HEK293 (cell line): ENCODE measurements around the gene MBD4.

Source experiments
- EGR2 ChIP-seq: fragments of 450-650 bp; formaldehyde crosslinking; IDR thresholded peaks from 2 replicates; pipeline ENCODE4 v1.5.1; 2016; ENCODE audit warnings: low read depth, missing biosample characterization, missing genetic modification characterization
- KLF10 ChIP-seq: fragments of 450-650 bp; IDR thresholded peaks from 2 replicates; pipeline ENCODE4 v1.5.1; 2018; ENCODE audit warnings: missing biosample characterization, mild to moderate bottlenecking, missing genetic modification characterization
- KLF7 ChIP-seq: fragments of 450-650 bp; formaldehyde crosslinking; IDR thresholded peaks from 2 replicates; pipeline ENCODE4 v1.5.1; 2016; ENCODE audit warnings: missing biosample characterization, missing genetic modification characterization, borderline replicate concordance
- MEIS1 ChIP-seq: sonication (generic); formaldehyde crosslinking; IDR thresholded peaks from 2 replicates; pipeline ENCODE4 v1.8.1; 2022; ENCODE audit warnings: missing genetic modification reagents, mild to moderate bottlenecking, borderline replicate concordance
- REPIN1 ChIP-seq: fragments of 450-650 bp; formaldehyde crosslinking; IDR thresholded peaks from 2 replicates; pipeline ENCODE4 v1.5.1; 2017; ENCODE audit warnings: missing biosample characterization, missing genetic modification characterization, low read depth
- WT1 ChIP-seq: fragments of 450-650 bp; formaldehyde crosslinking; IDR thresholded peaks from 2 replicates; pipeline ENCODE4 v1.5.1; 2016; ENCODE audit warnings: missing biosample characterization, missing genetic modification characterization
- ZBTB1 ChIP-seq: fragments of 450-650 bp; formaldehyde crosslinking; IDR thresholded peaks from 2 replicates; pipeline ENCODE4 v1.5.1; 2016; ENCODE audit warnings: missing biosample characterization, missing genetic modification characterization
- ZBTB21 ChIP-seq: fragments of 450-650 bp; formaldehyde crosslinking; IDR thresholded peaks from 2 replicates; pipeline ENCODE4 v1.5.1; 2017; ENCODE audit warnings: missing biosample characterization, missing genetic modification characterization
- ZBTB44 ChIP-seq: fragments of 450-650 bp; IDR thresholded peaks from 2 replicates; pipeline ENCODE4 v1.5.1; 2018; ENCODE audit warnings: missing biosample characterization, mild to moderate bottlenecking, missing genetic modification characterization
- ZBTB6 ChIP-seq: fragments of 450-650 bp; formaldehyde crosslinking; IDR thresholded peaks from 2 replicates; pipeline ENCODE4 v1.5.1; 2017; ENCODE audit warnings: missing biosample characterization, missing genetic modification characterization
- ZBTB8A ChIP-seq: fragments of 450-650 bp; formaldehyde crosslinking; IDR thresholded peaks from 2 replicates; pipeline ENCODE4 v1.5.1; 2016; ENCODE audit warnings: missing biosample characterization, missing genetic modification characterization
- ZNF10 ChIP-seq: fragments of 450-650 bp; formaldehyde crosslinking; IDR thresholded peaks from 2 replicates; pipeline ENCODE4 v1.5.1; 2017; ENCODE audit warnings: missing biosample characterization, missing genetic modification characterization
- ZNF132 ChIP-seq: fragments of 450-650 bp; formaldehyde crosslinking; IDR thresholded peaks from 2 replicates; pipeline ENCODE4 v1.5.1; 2017; ENCODE audit warnings: missing biosample characterization, missing genetic modification characterization, borderline replicate concordance
- ZNF174 ChIP-seq: fragments of 450-650 bp; formaldehyde crosslinking; IDR thresholded peaks from 2 replicates; pipeline ENCODE4 v1.5.0; 2017; ENCODE audit warnings: missing biosample characterization, mild to moderate bottlenecking, missing genetic modification characterization
- ZNF211 ChIP-seq: fragments of 450-650 bp; formaldehyde crosslinking; IDR thresholded peaks from 2 replicates; pipeline ENCODE4 v1.5.1; 2016; ENCODE audit warnings: low read depth, missing biosample characterization, missing genetic modification characterization
- ZNF223 ChIP-seq: fragments of 450-650 bp; formaldehyde crosslinking; IDR thresholded peaks from 2 replicates; pipeline ENCODE4 v1.5.1; 2016; ENCODE audit warnings: missing biosample characterization, missing genetic modification characterization
- ZNF23 ChIP-seq: fragments of 450-650 bp; formaldehyde crosslinking; IDR thresholded peaks from 2 replicates; pipeline ENCODE4 v1.5.1; 2016; ENCODE audit warnings: missing biosample characterization, missing genetic modification characterization, borderline replicate concordance
- ZNF311 ChIP-seq: fragments of 450-650 bp; formaldehyde crosslinking; IDR thresholded peaks from 2 replicates; pipeline ENCODE4 v1.5.1; 2017; ENCODE audit warnings: missing biosample characterization, missing genetic modification characterization, borderline replicate concordance
- ZNF350 ChIP-seq: fragments of 450-650 bp; formaldehyde crosslinking; IDR thresholded peaks from 2 replicates; pipeline ENCODE4 v1.5.0; 2017; ENCODE audit warnings: missing biosample characterization, mild to moderate bottlenecking, missing genetic modification characterization
- ZNF37A ChIP-seq: fragments of 450-650 bp; IDR thresholded peaks from 2 replicates; pipeline ENCODE4 v1.5.1; 2018; ENCODE audit warnings: missing biosample characterization, missing genetic modification characterization
- ZNF416 ChIP-seq: fragments of 450-650 bp; formaldehyde crosslinking; IDR thresholded peaks from 2 replicates; pipeline ENCODE4 v1.5.1; 2016; ENCODE audit warnings: missing biosample characterization, missing genetic modification characterization
- ZNF426 ChIP-seq: fragments of 450-650 bp; formaldehyde crosslinking; IDR thresholded peaks from 2 replicates; pipeline ENCODE4 v1.5.1; 2017; ENCODE audit warnings: missing biosample characterization, missing genetic modification characterization, mild to moderate bottlenecking, inconsistent platforms, moderate library complexity
- ZNF473 ChIP-seq: fragments of 450-650 bp; formaldehyde crosslinking; IDR thresholded peaks from 2 replicates; pipeline ENCODE4 v1.5.1; 2017; ENCODE audit warnings: missing biosample characterization, missing genetic modification characterization
- ZNF621 ChIP-seq: fragments of 450-650 bp; formaldehyde crosslinking; IDR thresholded peaks from 2 replicates; pipeline ENCODE4 v1.5.1; 2017; ENCODE audit warnings: missing biosample characterization, missing genetic modification characterization
- ZNF623 ChIP-seq: fragments of 450-650 bp; formaldehyde crosslinking; IDR thresholded peaks from 2 replicates; pipeline ENCODE4 v1.5.1; 2016; ENCODE audit warnings: missing biosample characterization, missing genetic modification characterization
- ZNF624 ChIP-seq: fragments of 450-650 bp; formaldehyde crosslinking; IDR thresholded peaks from 2 replicates; pipeline ENCODE4 v1.5.1; 2017; ENCODE audit warnings: missing biosample characterization, missing genetic modification characterization
- ZNF654 ChIP-seq: fragments of 450-650 bp; formaldehyde crosslinking; IDR thresholded peaks from 2 replicates; pipeline ENCODE4 v1.5.1; 2016; ENCODE audit warnings: low read depth, missing biosample characterization, missing genetic modification characterization
- ZNF704 ChIP-seq: fragments of 450-650 bp; formaldehyde crosslinking; IDR thresholded peaks from 2 replicates; pipeline ENCODE4 v1.5.1; 2016; ENCODE audit warnings: missing biosample characterization, missing genetic modification characterization
- ZNF785 ChIP-seq: fragments of 450-650 bp; formaldehyde crosslinking; IDR thresholded peaks from 2 replicates; pipeline ENCODE4 v1.5.1; 2016; ENCODE audit warnings: missing biosample characterization, missing genetic modification characterization
- TF ChIP-seq, protein P1 (sequence below): fragments of 450-650 bp; formaldehyde crosslinking; IDR thresholded peaks from 2 replicates; pipeline ENCODE4 v1.5.1; 2016; ENCODE audit warnings: missing biosample characterization, missing genetic modification characterization
- TF ChIP-seq, protein P2 (sequence below): fragments of 450-650 bp; formaldehyde crosslinking; IDR thresholded peaks from 2 replicates; pipeline ENCODE4 v1.5.1; 2016; ENCODE audit warnings: missing biosample characterization, missing genetic modification characterization

MBD4 gene

DNA sequence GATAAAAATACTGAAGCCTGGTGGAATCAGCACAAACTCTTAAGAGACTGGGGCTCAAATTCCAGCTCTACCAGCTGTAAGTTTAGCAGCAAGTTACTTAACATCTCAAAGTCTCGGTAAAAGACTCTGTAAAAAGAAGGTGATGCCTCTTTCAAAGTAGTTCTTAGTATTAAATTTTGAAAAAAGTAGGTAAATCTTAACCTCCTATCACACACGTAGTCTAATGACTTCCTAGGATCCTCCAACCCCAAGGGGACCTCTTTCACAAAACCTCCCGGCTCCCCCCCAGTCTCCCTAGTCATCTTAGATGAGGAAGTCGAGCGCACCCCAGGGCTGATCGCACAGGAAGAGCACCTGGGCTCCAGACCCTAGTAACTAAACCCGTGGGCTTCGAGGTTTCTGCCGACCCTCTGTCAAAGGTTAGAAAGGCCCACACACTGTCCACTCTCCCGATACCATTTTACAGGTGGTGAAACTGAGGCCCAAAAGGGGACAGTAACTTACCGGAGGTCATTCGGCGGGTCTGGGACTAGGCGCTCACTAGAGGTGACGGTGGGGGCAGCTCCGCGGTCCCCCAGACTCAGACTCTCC, 427 bp downstream of the MBD4 start (continued):
- no peak for TF ChIP-seq ZNF311 (tag by site-specific recombination)
- TF ChIP-seq, protein P1, sequence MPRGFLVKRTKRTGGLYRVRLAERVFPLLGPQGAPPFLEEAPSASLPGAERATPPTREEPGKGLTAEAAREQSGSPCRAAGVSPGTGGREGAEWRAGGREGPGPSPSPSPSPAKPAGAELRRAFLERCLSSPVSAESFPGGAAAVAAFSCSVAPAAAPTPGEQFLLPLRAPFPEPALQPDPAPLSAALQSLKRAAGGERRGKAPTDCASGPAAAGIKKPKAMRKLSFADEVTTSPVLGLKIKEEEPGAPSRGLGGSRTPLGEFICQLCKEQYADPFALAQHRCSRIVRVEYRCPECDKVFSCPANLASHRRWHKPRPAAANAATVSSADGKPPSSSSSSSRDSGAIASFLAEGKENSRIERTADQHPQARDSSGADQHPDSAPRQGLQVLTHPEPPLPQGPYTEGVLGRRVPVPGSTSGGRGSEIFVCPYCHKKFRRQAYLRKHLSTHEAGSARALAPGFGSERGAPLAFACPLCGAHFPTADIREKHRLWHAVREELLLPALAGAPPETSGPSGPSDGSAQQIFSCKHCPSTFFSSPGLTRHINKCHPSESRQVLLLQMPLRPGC: no peak
- TF ChIP-seq ZNF23: no peak
- TF ChIP-seq ZBTB8A (tag by site-specific recombination): peak; percentile 74
- no peak for TF ChIP-seq ZNF10 (tag by site-specific recombination)
- no peak for TF ChIP-seq ZBTB6
- no peak for TF ChIP-seq MEIS1 (CRISPR knock-in tag)
- no peak for TF ChIP-seq KLF7
- no peak for TF ChIP-seq ZBTB44 (tag by site-specific recombination)
- no peak for TF ChIP-seq KLF10 (tag by site-specific recombination)
- no peak for TF ChIP-seq ZNF174
- no peak for TF ChIP-seq ZNF623
- TF ChIP-seq ZBTB1 (tag by site-specific recombination): no peak
- TF ChIP-seq ZNF704: no peak
- TF ChIP-seq ZNF223: no peak
- no peak for TF ChIP-seq ZNF426
- TF ChIP-seq ZNF621: no peak
- TF ChIP-seq WT1 (tag by site-specific recombination): 0 out of 2 replicates have a peak, but pooled peaks have one; percentile 28
- no peak for TF ChIP-seq ZBTB21 (tag by site-specific recombination)
- TF ChIP-seq, protein P2, sequence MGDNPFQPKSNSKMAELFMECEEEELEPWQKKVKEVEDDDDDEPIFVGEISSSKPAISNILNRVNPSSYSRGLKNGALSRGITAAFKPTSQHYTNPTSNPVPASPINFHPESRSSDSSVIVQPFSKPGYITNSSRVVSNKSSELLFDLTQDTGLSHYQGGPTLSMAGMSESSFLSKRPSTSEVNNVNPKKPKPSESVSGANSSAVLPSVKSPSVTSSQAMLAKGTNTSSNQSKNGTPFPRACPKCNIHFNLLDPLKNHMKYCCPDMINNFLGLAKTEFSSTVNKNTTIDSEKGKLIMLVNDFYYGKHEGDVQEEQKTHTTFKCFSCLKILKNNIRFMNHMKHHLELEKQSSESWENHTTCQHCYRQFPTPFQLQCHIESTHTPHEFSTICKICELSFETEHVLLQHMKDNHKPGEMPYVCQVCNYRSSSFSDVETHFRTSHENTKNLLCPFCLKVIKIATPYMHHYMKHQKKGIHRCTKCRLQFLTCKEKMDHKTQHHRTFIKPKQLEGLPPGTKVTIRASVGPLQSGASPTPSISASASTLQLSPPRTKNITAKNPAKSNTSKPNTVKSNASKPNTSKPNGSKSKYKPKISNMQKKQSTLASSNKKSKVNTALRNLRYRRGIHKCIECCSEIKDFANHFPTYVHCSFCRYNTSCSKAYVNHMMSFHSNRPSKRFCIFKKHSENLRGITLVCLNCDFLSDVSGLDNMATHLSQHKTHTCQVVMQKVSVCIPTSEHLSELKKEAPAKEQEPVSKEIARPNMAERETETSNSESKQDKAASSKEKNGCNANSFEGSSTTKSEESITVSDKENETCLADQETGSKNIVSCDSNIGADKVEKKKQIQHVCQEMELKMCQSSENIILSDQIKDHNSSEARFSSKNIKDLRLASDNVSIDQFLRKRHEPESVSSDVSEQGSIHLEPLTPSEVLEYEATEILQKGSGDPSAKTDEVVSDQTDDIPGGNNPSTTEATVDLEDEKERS: no peak
- no peak for TF ChIP-seq ZNF624
- TF ChIP-seq ZNF654: no peak
- TF ChIP-seq REPIN1 (tag by site-specific recombination): peak; percentile 61; the same call in 1 of the 2 replicates
- no peak for TF ChIP-seq ZNF473 (tag by site-specific recombination)
- no peak for TF ChIP-seq EGR2 (tag by site-specific recombination)
- TF ChIP-seq ZNF350 (tag by site-specific recombination): no peak
- no peak for TF ChIP-seq ZNF785
- no peak for TF ChIP-seq ZNF132
- no peak for TF ChIP-seq ZNF211 (tag by site-specific recombination)
- TF ChIP-seq ZNF37A (tag by site-specific recombination): no peak
- no peak for TF ChIP-seq ZNF416 (tag by site-specific recombination)
